ENCODE data around the gene ABCC9. TPM values are rescaled to one million over a fixed set of nuclear protein-coding genes. Genes with fewer than 3 reads are reported as not detected.
"Not testable (repeated sequence)": the region's sequence is repeated elsewhere in the genome, so short reads cannot be mapped to it uniquely, and the experiment has no call there.

ABCC9 gene
- total and polyA plus RNA-seq, 9 donors: 4.9 to 54.8 (median 19.0) TPM

DNA sequence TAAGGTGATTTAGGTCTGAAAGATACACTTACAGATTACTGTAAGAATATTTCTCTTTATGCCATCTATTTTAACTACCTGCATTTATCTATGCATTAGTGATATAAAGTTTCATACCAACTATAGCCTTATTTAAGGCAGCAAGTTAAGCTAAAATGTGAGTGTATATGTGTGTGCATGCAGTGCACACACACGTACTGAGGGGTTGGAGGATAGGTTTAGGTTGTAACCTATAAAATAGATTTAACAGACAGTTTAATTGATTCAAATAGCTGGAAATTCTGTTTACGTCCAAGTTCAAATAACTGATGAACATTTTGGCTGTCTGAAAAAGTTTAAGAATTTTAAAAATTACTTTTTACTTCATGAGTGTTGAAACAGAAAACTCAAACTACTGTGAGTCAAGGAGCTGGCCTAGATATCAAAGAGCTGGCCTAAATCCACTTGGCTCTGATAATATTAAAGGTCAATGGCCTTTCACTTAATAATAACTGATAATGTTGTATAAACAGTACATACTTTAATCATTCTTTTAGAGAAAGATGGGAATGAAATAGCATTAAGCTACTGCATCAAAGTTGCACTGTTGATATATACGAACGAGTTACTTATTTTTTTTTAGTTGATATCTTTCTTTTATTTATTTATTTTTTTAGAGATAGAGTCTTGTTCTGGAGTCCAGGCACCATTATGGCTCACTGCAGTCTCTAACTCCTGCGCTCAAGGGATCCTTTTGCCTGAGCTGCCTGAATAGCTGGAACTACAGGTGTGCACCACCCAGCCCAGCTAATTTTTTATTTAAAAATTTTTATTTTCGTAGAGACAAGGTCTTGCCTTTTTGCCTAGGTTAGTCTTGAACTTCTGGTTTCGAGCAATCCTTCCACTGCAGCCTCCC is 152.9 kb downstream of the ABCC9 start:
- H3K27me3 ChIP-seq: no peaks in the 10 kb centered on the region
- no peak overlapping the region for H3K27ac ChIP-seq
- H3K4me3 ChIP-seq: no peak overlapping the region
- WGBS, 3 donors: 44 to 52% (median 50%) methylated on average over 7 of the region's 7 CpGs
- H3K9me3 ChIP-seq: no peaks in the 10 kb centered on the region
- H3K4me1 ChIP-seq (ENCODE audit: insufficient read depth): peaks cover 5% of the 10 kb centered on the region
- no peak for TF ChIP-seq EP300 (IDR thresholded peaks at IDR 0.05)
- TF ChIP-seq, protein P1, sequence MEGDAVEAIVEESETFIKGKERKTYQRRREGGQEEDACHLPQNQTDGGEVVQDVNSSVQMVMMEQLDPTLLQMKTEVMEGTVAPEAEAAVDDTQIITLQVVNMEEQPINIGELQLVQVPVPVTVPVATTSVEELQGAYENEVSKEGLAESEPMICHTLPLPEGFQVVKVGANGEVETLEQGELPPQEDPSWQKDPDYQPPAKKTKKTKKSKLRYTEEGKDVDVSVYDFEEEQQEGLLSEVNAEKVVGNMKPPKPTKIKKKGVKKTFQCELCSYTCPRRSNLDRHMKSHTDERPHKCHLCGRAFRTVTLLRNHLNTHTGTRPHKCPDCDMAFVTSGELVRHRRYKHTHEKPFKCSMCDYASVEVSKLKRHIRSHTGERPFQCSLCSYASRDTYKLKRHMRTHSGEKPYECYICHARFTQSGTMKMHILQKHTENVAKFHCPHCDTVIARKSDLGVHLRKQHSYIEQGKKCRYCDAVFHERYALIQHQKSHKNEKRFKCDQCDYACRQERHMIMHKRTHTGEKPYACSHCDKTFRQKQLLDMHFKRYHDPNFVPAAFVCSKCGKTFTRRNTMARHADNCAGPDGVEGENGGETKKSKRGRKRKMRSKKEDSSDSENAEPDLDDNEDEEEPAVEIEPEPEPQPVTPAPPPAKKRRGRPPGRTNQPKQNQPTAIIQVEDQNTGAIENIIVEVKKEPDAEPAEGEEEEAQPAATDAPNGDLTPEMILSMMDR (IDR thresholded peaks at IDR 0.05): no peak
- TF ChIP-seq POLR2A (IDR thresholded peaks at IDR 0.05): no peak
- intact Hi-C loops (cut with DNase I): no loop called here
- no peaks in the 10 kb centered on the region for H3K36me3 ChIP-seq
- DNase-seq: peak in 3 of 5 donors; percentile 44 to 52 (median 46)

DNA sequence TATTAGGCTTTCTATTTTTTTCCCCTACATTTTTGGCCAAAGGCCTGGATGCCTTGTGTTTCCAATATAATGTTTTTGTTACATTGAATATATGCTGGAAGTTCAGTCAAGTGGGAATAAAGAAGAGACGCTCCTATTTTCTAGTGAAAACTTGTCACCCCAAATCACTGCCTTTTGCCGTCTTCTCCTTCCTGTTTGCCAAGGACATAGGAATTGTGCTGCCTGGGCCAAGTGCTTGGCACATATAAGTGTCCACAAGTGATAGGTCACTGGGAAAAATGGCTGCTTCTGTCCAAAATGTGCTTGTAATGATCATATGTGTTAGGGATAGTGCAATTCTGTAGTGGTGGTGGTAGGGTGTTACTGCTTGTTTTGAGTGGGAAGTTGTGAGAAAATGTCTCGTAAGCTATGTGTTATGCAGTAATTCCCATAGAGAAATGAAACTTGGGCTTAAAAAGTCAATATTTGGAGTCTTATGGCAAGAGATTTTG is 155.1 kb downstream of the ABCC9 start:
- H3K36me3 ChIP-seq: no peaks in the 10 kb centered on the region
- intact Hi-C loops (cut with DNase I): no loop called here
- no peaks in the 10 kb centered on the region for H3K9me3 ChIP-seq
- H3K4me3 ChIP-seq: no peak overlapping the region
- DNase-seq: no peak
- WGBS, 3 donors: 24 to 33% (median 29%) methylated on average over 3 of the region's 3 CpGs
- no peaks in the 10 kb centered on the region for H3K27me3 ChIP-seq
- no peak for TF ChIP-seq POLR2A (IDR thresholded peaks at IDR 0.05)
- no peak for TF ChIP-seq EP300 (IDR thresholded peaks at IDR 0.05)
- TF ChIP-seq, protein P1 (IDR thresholded peaks at IDR 0.05): no peak
- peaks cover 5% of the 10 kb centered on the region for H3K4me1 ChIP-seq (ENCODE audit: insufficient read depth)
- peak overlapping the region; percentile 39 to 55 for H3K27ac ChIP-seq

DNA sequence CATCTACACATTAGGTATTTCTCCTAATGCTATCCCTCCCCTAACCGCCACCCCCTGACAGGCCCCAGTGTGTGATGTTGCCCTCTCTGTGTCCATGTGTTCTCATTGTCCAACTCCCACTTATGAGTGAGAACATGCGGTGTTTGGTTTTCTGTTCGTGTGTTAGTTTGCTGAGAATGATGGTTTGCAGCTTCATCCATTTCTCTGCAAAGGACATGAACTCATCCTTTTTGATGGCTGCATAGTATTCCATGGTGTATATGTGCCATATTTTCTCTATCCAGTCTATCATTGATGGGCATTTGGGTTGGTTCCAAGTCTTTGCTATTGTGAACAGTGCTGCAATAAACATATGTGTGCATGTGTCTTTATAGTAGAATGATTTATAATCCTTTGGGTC is 158.5 kb downstream of the ABCC9 start:
- DNase-seq; intact Hi-C loops (cut with DNase I); H3K4me1 ChIP-seq (ENCODE audit: insufficient read depth); H3K27me3 ChIP-seq; H3K4me3 ChIP-seq; H3K36me3 ChIP-seq; H3K9me3 ChIP-seq; H3K27ac ChIP-seq: not testable (repeated sequence)
- 90 to 93% (median 91%) methylated on average over 3 of the region's 3 CpGs for WGBS, 3 donors

DNA sequence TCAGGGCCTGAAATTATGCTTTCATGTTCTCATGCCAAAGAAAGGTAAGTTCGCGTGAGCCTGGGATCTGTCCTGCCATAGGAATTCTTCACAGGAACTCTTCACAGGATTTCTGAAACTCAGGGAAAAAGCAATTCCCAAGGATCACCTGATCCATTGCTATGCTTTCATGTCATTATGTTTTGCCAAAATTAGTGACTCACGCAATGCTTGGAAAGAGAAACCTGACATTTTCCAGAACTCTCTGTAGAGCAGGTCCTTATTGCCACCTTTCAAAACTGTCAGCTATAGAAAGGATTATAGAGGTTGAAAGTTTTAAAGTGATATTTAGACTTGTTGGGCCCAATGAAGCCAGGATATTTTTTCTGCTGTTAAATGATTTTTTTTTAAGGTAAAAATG is 160.4 kb downstream of the ABCC9 start:
- no peak overlapping the region for H3K27ac ChIP-seq
- intact Hi-C loops (cut with DNase I): no loop called here
- no peaks in the 10 kb centered on the region for H3K4me1 ChIP-seq (ENCODE audit: insufficient read depth)
- H3K27me3 ChIP-seq: no peaks in the 10 kb centered on the region
- no peak overlapping the region for H3K4me3 ChIP-seq
- 56 to 78% (median 72%) methylated on average over 3 of the region's 3 CpGs for WGBS, 3 donors
- no peaks in the 10 kb centered on the region for H3K9me3 ChIP-seq
- TF ChIP-seq POLR2A (IDR thresholded peaks at IDR 0.05) (no peak), EP300 (IDR thresholded peaks at IDR 0.05) (no peak)
- TF ChIP-seq, protein P1 (IDR thresholded peaks at IDR 0.05): no peak
- DNase-seq: no peak
- no peaks in the 10 kb centered on the region for H3K36me3 ChIP-seq

DNA sequence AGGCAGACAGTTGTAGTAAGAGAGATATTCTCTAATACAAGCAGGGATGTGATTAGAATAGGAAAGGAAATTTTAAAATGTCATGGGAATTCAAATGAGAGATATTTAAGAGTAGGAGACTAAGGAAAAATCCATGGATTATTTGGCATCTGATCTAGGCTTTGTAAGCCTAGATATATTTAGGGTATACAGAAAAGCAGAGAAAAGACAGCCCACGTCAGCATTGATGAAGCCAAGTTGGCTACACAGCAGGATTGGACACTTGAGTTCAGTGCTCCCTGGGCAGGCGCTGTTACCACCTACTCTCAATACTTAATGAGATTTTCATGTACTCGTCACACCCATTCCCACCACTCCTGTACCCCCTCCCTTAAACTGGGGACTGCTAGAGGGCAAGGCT is 165.1 kb downstream of the ABCC9 start:
- Histone ChIP-seq H3K4me3 (no peak overlapping the region), H3K4me1 (ENCODE audit: insufficient read depth) (no peaks in the 10 kb centered on the region), H3K9me3 (no peaks in the 10 kb centered on the region), H3K27me3 (no peaks in the 10 kb centered on the region), H3K36me3 (no peaks in the 10 kb centered on the region), H3K27ac (peak overlapping the region in 1 of 2 donors; percentile 81)
- 90 to 96% (median 93%) methylated on average over 3 of the region's 3 CpGs for WGBS, 3 donors
- intact Hi-C loops (cut with DNase I): loop anchor here in 2 of 4 donors (10.0 kb wide), 1 partner anchor 59 kb away; no protein-coding TSS in a partner anchor
- DNase-seq: no peak
- TF ChIP-seq EP300 (IDR thresholded peaks at IDR 0.05) (no peak), POLR2A (IDR thresholded peaks at IDR 0.05) (no peak)
- TF ChIP-seq, protein P1 (IDR thresholded peaks at IDR 0.05): no peak

Data from ovary (tissue), 9 donors.